HTR-8/SVneo (cell line): ENCODE measurements around the gene SHANK1.
"Not testable (repeated sequence)": the region's sequence is repeated elsewhere in the genome, so short reads cannot be mapped to it uniquely, and the experiment has no call there.

Source experiments
- DNase-seq: peaks from one replicate; pipeline ENCODE4 v3.0.0; 2011; ENCODE audit warnings: low spot score, mixed read lengths; ENCODE audit not compliant: insufficient read length
- FAIRE-seq: peaks from 2 replicates; lab custom pipeline; 2011; peaks lifted over from hg19 to GRCh38; lab: Jason Lieb, UNC

Gene SHANK1

GRCh38 chr19:50620394-50620906 lies 99.2 kb downstream of the SHANK1 start:
- not testable (repeated sequence) for DNase-seq, FAIRE-seq

DNA sequence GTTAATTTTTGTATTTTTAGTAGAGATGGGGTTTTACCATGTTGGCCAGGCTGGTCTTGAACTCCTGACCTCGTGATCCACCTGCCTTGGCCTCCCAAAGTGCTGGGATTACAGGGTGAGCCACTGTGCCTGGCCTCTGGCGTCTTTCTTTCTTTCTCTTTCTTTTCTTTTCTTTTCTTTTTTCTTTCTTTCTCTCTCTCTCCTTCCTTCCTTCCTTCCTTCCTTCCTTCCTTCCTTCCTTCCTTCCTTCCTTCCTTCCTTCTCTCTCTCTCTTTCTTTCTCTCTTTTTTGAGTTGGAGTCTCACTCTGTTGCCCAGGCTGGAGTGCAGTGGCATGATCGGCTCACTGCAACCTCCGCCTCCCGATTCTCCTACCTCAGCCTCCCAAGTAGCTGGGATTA lies 100.4 kb downstream of the SHANK1 start:
- FAIRE-seq, DNase-seq: not testable (repeated sequence)

- not testable (repeated sequence) for DNase-seq, FAIRE-seq
Observed at GRCh38 chr19:50618379-50618778, 101.2 kb downstream of the SHANK1 start.

DNA sequence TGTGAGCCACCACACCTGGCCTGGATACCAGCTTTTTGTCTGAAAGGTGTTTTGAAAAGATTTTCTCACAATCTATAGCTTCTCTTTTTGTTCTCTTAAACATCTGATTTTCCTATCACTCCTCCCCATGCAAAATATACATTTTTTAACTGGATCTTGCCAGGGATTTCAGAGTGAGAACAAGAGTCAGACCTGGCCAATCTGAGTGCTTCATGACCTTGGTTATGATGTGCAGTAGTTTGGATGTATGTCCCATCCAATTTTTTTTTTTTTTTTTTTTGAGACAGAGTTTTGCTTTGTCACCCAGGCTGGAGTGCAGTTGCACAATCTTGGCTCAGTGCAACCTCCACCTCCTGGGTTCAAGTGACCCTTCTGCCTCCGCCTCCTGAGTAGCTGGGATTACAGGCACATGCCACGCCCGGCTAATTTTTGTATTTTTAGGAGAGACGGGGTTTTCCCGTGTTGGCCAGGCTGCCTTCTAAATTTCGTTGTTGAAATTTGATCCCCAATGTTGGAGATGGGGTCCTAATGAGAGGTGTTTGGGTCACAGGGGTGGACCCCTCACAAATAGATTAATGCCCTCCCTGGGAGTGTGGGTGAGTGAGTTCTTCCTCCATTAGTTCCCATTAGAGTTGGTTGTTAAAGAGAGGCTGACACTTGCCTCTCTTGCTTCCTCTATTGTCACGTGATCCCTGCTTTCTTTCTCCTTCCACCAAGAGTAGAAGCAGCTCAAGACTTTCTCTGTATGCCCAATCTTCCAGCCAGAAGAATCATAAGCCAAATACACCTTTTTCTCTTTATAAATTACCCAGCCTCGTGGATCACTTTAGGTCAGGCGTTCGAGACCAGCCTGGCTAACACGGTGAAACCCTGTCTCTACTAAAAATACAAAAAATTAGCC lies 106.8 kb downstream of the SHANK1 start:
- not testable (repeated sequence) for DNase-seq, FAIRE-seq
